Loucy (cell line): ENCODE data around the gene UBLCP1.

Experiments used
- H2AFZ ChIP-seq: fragments of 200-600 bp; sonication (generic); 2 replicates; pipeline ENCODE4 v1.6.0; 2016; ENCODE audit warnings: antibody characterized with exemption, mild to moderate bottlenecking, low read length, moderate library complexity
- H3F3A ChIP-seq: fragments of 200-600 bp; 2 replicates; pipeline ENCODE4 v1.6.0; 2016; ENCODE audit warnings: antibody characterized with exemption, low read depth, mild to moderate bottlenecking
- H3K27me3 ChIP-seq: fragments of 200-600 bp; sonication (generic); 2 replicates; pipeline ENCODE4 v1.6.1; 2014; ENCODE audit warnings: low read length, mild to moderate bottlenecking; ENCODE audit not compliant: insufficient read depth, poor library complexity, severe bottlenecking
- H3K36me3 ChIP-seq: fragments of 200-600 bp; sonication (generic); 2 replicates; pipeline ENCODE4 v1.6.1; 2016; ENCODE audit warnings: low read length; ENCODE audit not compliant: insufficient read depth
- H3K4me1 ChIP-seq: fragments of 200-600 bp; sonication (generic); 2 replicates; pipeline ENCODE4 v1.5.1; 2014; ENCODE audit warnings: low read length, mild to moderate bottlenecking; ENCODE audit not compliant: insufficient read depth, poor library complexity, severe bottlenecking
- H3K4me2 ChIP-seq: fragments of 200-600 bp; sonication (generic); 2 replicates; pipeline ENCODE4 v1.6.0; 2014; ENCODE audit warnings: antibody characterized with exemption, low read length, low read depth, mild to moderate bottlenecking; ENCODE audit not compliant: poor library complexity, severe bottlenecking
- H3K4me3 ChIP-seq: fragments of 200-600 bp; sonication (generic); 2 replicates; pipeline ENCODE4 v1.5.1; 2014; ENCODE audit warnings: low read length, mild to moderate bottlenecking, mixed read lengths; ENCODE audit not compliant: poor library complexity, severe bottlenecking
- H3K79me2 ChIP-seq: fragments of 200-600 bp; sonication (generic); 2 replicates; pipeline ENCODE4 v1.6.1; 2014; ENCODE audit warnings: low read length; ENCODE audit not compliant: insufficient read depth
- H3K9ac ChIP-seq: fragments of 200-600 bp; sonication (generic); 2 replicates; pipeline ENCODE4 v1.6.0; 2014; ENCODE audit warnings: mild to moderate bottlenecking, low read depth, low read length, moderate library complexity; ENCODE audit not compliant: poor library complexity, severe bottlenecking
- H3K9me2 ChIP-seq: fragments of 200-600 bp; sonication (generic); replicated peaks from 2 replicates; pipeline ENCODE4 v1.6.1; 2016; ENCODE audit warnings: low read depth, low read length, mixed read lengths
- H3K9me3 ChIP-seq: fragments of 200-600 bp; sonication (generic); 2 replicates; pipeline ENCODE4 v1.6.1; 2014; ENCODE audit warnings: mild to moderate bottlenecking, antibody characterized with exemption, low read length, low read depth; ENCODE audit not compliant: insufficient read depth
- H4K20me1 ChIP-seq: fragments of 200-600 bp; sonication (generic); 2 replicates; pipeline ENCODE4 v1.6.0; 2014; ENCODE audit warnings: antibody characterized with exemption, low read length, mild to moderate bottlenecking; ENCODE audit not compliant: insufficient read depth, poor library complexity, severe bottlenecking
- CTCF ChIP-seq: fragments of 200-600 bp; sonication (generic); conservative IDR thresholded peaks from 2 replicates; pipeline ENCODE4 v1.5.1; 2014; ENCODE audit warnings: mild to moderate bottlenecking, antibody characterized with exemption, low read length
- EZH2phosphoT487 ChIP-seq: fragments of 200-600 bp; IDR thresholded peaks from 2 replicates; pipeline ENCODE4 v1.6.1; 2018; ENCODE audit warnings: antibody characterized with exemption, mild to moderate bottlenecking, moderate library complexity, borderline replicate concordance

UBLCP1 gene

GRCh38 chr5:159311063-159311462 lies 48.0 kb downstream of the UBLCP1 start:
- TF ChIP-seq EZH2phosphoT487 (no peak), CTCF (no peak)
- H4K20me1 ChIP-seq = no peaks in the 10 kb centered on the region

GRCh38 chr5:159313197-159313596 lies 50.1 kb downstream of the UBLCP1 start:
- no peaks in the 10 kb centered on the region for H3K36me3 ChIP-seq
- H2AFZ ChIP-seq = no peak overlapping the region
- H3K9ac ChIP-seq = no peak overlapping the region
- no peaks in the 10 kb centered on the region for H3K9me3 ChIP-seq
- H3K27me3 ChIP-seq = peaks cover 45% of the 10 kb centered on the region
- H3K79me2 ChIP-seq = no peaks in the 10 kb centered on the region
- no peak overlapping the region for H3K4me3 ChIP-seq
- no peaks in the 10 kb centered on the region for H4K20me1 ChIP-seq
- TF ChIP-seq EZH2phosphoT487 (no peak), CTCF (no peak)
- no peak overlapping the region for H3K4me2 ChIP-seq
- H3F3A ChIP-seq = no peaks in the 10 kb centered on the region
- H3K9me2 ChIP-seq = no peaks in the 10 kb centered on the region
- H3K4me1 ChIP-seq = no peaks in the 10 kb centered on the region

More at GRCh38 chr5:159311063-159311462, 48.0 kb downstream of the UBLCP1 start:
- H3K9me2 ChIP-seq = no peaks in the 10 kb centered on the region
- H3K79me2 ChIP-seq = no peaks in the 10 kb centered on the region
- H3K27me3 ChIP-seq = peaks cover 48% of the 10 kb centered on the region
- H3K4me3 ChIP-seq = no peak overlapping the region
- H3K9me3 ChIP-seq = no peaks in the 10 kb centered on the region
- H3K9ac ChIP-seq = no peak overlapping the region
- no peak overlapping the region for H2AFZ ChIP-seq
- H3K36me3 ChIP-seq = no peaks in the 10 kb centered on the region
- no peaks in the 10 kb centered on the region for H3F3A ChIP-seq
- H3K4me1 ChIP-seq = no peaks in the 10 kb centered on the region
- H3K4me2 ChIP-seq = no peak overlapping the region

- Histone ChIP-seq H3K9me2 (no peaks in the 10 kb centered on the region), H3K27me3 (peaks cover 10% of the 10 kb centered on the region), H3K4me1 (no peaks in the 10 kb centered on the region), H3K79me2 (no peaks in the 10 kb centered on the region), H4K20me1 (no peaks in the 10 kb centered on the region), H3K9ac (no peak overlapping the region), H3K9me3 (no peaks in the 10 kb centered on the region), H3F3A (no peaks in the 10 kb centered on the region), H2AFZ (no peak overlapping the region), H3K4me3 (no peak overlapping the region), H3K4me2 (no peak overlapping the region), H3K36me3 (no peaks in the 10 kb centered on the region)
- peak; percentile 61 for TF ChIP-seq CTCF
- no peak for TF ChIP-seq EZH2phosphoT487
Observed at GRCh38 chr5:159316519-159317383, 53.7 kb downstream of the UBLCP1 start.
